Measurements from ENCODE around the gene SNX19. TPM values are rescaled to one million over a fixed set of nuclear protein-coding genes. Genes with fewer than 3 reads are reported as not detected.

The SNX19 gene
- total and polyA plus RNA-seq, 2 of the 4 experiments (the other 2 are of a cell fraction) = 35.9 to 113 TPM

DNA sequence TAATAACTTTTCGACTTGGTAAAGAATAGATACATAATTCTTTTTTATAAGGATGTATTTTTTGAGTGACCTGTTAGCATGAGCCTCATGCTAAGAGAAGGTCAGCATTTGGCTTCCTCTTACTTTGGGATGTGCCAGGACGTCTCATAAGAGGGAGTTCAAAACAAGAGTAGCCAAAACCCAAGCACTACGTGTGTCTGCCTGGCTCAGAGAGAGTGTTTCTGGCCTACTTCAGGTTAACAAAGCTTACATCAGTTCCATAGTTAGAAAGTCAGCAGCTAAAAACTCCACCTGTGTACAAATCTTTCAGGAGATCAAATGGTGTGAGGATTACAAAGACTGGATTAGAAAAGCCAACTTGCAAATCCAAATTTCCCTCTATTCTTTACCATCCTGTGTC, 13.9 kb downstream of the SNX19 start:
- H4K20me1 ChIP-seq (ENCODE audit: insufficient read depth, low read length) = peaks cover 3% of the 10 kb centered on the region
- no peak overlapping the region for H3K4ac ChIP-seq (ENCODE audit: low read depth, low read length)
- POLR2A ChIA-PET (ENCODE audit: unreplicated experiment) = no interaction called here
- H3K14ac ChIP-seq (replicated peaks; ENCODE audit: low read depth, low read length) = no peak overlapping the region
- DNase-seq (no peak), ATAC-seq (ENCODE audit: low read depth) (no peak)
- no peak overlapping the region for H3K27ac ChIP-seq (ENCODE audit: insufficient read depth, low read length)
- peaks cover 51% of the 10 kb centered on the region for H3K36me3 ChIP-seq (ENCODE audit: control insufficient read depth, insufficient read depth, low read length)
- CTCF ChIA-PET = no interaction called here
- in situ Hi-C loops (cut with MboI; ENCODE audit: low sequenced_read_pairs) (loop anchor here (25.0 kb wide), 1 partner anchor 985 kb away; no protein-coding TSS in a partner anchor), intact Hi-C loops (cut with micrococcal nuclease) (no loop called here), dilution Hi-C loops (cut with HindIII; ENCODE audit: low sequenced_read_pairs, unreplicated experiment) (no loop called here)
- H4K5ac ChIP-seq (ENCODE audit: low read depth, low read length) = no peak overlapping the region
- H2BK5ac ChIP-seq (ENCODE audit: low read depth, low read length, poor library complexity, severe bottlenecking) = no peak overlapping the region
- H4K91ac ChIP-seq (ENCODE audit: insufficient read depth, low read depth, low read length) = no peak overlapping the region
- no peaks in the 10 kb centered on the region for H3K9me3 ChIP-seq (ENCODE audit: control insufficient read depth, insufficient read depth, low read length)
- no peak overlapping the region for H3K23ac ChIP-seq (ENCODE audit: low read depth, low read length)
- H2AFZ ChIP-seq (replicated peaks; ENCODE audit: low read length, poor library complexity) = no peak overlapping the region
- no peak overlapping the region for H3K9ac ChIP-seq (ENCODE audit: low read depth, low read length)
- H2AK9ac ChIP-seq (replicated peaks; ENCODE audit: low read depth, low read length, poor library complexity) = no peak overlapping the region
- H2BK120ac ChIP-seq (ENCODE audit: low read depth, low read length) = no peak overlapping the region
- H3K4me3 ChIP-seq (ENCODE audit: insufficient read depth, low read depth, low read length) = no peak overlapping the region
- H4K8ac ChIP-seq (ENCODE audit: low read depth in 2 of 2, low read length in 2 of 2) = no peak overlapping the region
- H3K4me2 ChIP-seq (ENCODE audit: low read depth, low read length) = no peak overlapping the region
- H3K18ac ChIP-seq (ENCODE audit: low read depth, low read length) = no peak overlapping the region
- peaks cover 8% of the 10 kb centered on the region; the same call in 1 of the 2 replicates for H3K9me1 ChIP-seq (ENCODE audit: insufficient read depth, low read length)
- peaks cover 20 to 38% of the 10 kb centered on the region in 2 experiments for H3K79me1 ChIP-seq (ENCODE audit: low read depth in 1 of 2, low read length in 2 of 2)
- no TSS peak for BruUV-seq (replicated peaks)
- H3K56ac ChIP-seq (ENCODE audit: extremely low read depth, insufficient read depth, low read length) = no peak overlapping the region
- no peak overlapping the region for H2BK20ac ChIP-seq (ENCODE audit: low read depth, low read length)
- TF ChIP-seq, protein P1, sequence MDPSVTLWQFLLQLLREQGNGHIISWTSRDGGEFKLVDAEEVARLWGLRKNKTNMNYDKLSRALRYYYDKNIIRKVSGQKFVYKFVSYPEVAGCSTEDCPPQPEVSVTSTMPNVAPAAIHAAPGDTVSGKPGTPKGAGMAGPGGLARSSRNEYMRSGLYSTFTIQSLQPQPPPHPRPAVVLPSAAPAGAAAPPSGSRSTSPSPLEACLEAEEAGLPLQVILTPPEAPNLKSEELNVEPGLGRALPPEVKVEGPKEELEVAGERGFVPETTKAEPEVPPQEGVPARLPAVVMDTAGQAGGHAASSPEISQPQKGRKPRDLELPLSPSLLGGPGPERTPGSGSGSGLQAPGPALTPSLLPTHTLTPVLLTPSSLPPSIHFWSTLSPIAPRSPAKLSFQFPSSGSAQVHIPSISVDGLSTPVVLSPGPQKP (IDR thresholded peaks at IDR 0.05; ENCODE audit: borderline replicate concordance, low read depth, low read length) = no peak
- TF ChIP-seq BHLHE40 (IDR thresholded peaks at IDR 0.05; ENCODE audit: low read depth, low read length) (no peak), CEBPB (IDR thresholded peaks at IDR 0.05; ENCODE audit: low read depth, low read length) (no peak)
- H3K4me1 ChIP-seq (ENCODE audit: control insufficient read depth, insufficient read depth, low read length) = peaks cover 7% of the 10 kb centered on the region
- no CpG with 5 or more reads among the region's 3 CpGs for WGBS, 2 experiments (ENCODE audit: extremely low coverage in 2 of 2, insufficient read length in 1 of 2)
- no peak overlapping the region for H2AK5ac ChIP-seq (ENCODE audit: low read depth, low read length)
- H3K27me3 ChIP-seq (ENCODE audit: control insufficient read depth, insufficient read depth, low read length) = no peaks in the 10 kb centered on the region
- no peak overlapping the region for H2BK15ac ChIP-seq (ENCODE audit: low read depth, low read length)
